ENCODE results near the gene ARPC2.
"Not testable (repeated sequence)": the region's sequence is repeated elsewhere in the genome, so short reads cannot be mapped to it uniquely, and the experiment has no call there.

Gene ARPC2

DNA sequence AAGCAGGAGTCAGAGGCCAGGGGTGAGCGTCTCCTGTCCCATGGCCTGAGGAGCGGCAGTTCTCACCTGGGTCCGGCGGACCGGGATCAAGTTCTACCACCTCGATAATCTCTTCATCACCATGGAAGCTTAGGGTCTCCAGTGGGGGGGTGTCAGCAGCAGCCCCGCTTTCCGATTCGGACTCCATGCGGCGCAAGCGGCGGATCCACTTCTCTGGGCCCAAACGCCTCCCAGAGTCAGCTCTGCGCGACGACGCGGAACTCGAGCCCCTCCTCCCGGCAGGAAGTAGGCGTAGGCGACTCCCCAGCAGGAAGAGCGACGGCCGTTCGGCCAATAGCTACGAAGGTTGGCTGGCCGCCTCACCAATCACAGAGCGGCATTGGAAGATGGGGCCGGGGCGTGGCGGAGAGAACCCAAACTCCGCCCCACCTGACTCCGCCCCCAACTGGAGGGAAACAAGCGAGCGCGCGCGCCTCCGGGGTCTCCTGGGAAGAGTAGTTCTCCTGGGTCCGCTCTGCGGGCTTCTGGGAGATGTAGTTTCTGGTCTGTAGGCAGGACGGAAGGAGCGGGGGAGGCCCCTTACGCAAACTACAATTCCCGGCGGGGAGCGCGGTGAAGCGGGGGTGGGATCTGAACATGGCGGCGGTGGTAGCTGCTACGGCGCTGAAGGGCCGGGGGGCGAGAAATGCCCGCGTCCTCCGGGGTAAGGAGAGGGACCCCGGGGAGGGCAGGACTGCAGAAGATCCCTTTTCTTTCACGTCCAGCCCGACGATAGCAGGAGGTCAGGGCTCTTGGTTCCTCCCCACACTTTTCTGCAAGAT lies 53.1 kb downstream of the ARPC2 start, which contains the start of the genes AAMP and PNKD:
TSS of gene AAMP (minus strand) at position 238 of the 821 bp plus-strand sequence. CDS start at position 187, 51 bp downstream.
TSS of gene PNKD (plus strand) at position 620 of the 821 bp plus-strand sequence. CDS start at position 637, 17 bp downstream.
- peak; percentile 99 to 100 (median 100) for DNase-seq (ENCODE audit: low read depth in 3 of 3, low spot score in 1 of 3)

DNA sequence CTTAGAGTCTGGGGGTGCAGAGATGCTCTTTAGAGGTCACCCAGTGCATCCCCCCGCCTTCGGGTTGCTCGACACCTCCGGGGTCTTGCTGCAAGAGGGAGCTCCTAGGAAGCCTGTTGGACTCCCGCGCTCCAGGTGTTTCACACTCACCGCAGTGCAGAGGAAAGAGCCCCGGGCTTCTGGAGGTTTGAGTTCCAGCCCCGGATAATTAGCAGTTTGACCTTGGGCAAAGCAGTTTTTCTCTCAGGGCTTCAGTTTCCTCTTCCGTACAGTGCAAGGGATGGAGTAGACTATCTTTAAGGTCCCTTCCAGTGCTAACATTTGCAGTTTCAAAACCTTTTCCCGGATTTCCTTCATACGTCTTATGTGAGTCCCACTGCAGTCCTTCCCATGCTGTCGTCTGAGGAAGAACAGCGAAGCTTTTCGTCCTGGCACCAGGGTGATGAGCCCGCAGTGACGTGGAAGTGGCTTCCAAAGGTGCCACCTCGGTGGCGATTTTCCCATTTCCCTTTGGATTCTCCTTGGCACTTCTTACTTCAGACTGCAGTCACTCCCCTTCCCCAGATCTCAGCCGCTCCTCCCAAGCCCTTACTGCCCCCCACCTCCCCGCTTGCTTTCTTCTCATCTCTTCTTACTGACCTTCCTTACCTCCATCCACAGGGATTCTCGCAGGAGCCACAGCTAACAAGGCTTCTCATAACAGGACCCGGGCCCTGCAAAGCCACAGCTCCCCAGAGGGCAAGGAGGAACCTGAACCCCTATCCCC lies 53.9 kb downstream of the ARPC2 start:
- no peak for DNase-seq (ENCODE audit: low read depth in 3 of 3, low spot score in 1 of 3)

DNA sequence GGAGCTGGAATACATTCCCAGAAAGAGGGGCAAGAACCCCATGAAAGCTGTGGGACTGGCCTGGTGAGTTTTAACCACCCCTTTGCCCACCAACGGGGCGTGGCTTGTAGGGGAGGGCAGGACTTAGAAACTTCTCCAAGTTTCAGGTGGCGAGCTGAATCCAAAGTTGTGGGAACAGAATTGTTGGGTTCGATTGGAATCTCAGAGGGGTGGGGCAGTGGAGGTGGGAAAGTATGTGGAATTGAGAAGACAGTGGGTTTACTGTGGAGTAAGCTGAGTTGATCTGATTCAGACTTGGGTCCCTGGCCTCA lies 54.5 kb downstream of the ARPC2 start:
- no peak for DNase-seq (ENCODE audit: low read depth in 3 of 3, low spot score in 1 of 3)

DNA sequence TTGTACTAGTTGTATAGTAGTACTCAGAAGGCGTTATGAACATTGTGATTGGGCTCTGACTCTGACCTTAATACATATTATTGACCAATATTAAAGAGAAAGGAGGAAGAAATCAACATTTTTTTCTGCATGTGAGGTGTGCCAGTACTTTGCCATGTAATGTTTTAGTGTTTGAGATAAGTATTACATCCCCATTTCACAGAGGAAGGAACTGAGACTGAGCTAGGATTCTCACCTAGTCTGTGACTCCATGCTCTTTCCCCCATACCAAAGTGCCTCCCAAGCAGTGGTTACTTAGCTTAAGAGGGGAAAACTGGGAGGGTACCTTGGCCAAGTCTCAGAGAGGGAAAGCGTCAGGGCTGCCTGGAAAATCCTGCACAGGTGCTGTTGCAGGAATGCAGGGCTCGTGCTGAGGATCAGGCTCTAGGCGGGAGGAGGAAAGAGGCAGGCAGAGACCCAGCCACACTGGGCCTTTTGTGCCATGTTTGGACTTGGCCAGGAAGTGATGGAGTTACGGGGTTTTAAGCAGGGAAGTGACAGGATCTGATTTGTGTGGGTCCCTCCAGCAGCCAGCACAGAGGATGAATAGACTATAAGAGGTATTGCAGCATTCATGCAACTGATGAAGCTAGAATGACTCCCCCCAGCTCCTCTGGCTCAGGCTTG lies 55.0 kb downstream of the ARPC2 start:
- DNase-seq (ENCODE audit: low read depth in 3 of 3, low spot score in 1 of 3): no peak

DNA sequence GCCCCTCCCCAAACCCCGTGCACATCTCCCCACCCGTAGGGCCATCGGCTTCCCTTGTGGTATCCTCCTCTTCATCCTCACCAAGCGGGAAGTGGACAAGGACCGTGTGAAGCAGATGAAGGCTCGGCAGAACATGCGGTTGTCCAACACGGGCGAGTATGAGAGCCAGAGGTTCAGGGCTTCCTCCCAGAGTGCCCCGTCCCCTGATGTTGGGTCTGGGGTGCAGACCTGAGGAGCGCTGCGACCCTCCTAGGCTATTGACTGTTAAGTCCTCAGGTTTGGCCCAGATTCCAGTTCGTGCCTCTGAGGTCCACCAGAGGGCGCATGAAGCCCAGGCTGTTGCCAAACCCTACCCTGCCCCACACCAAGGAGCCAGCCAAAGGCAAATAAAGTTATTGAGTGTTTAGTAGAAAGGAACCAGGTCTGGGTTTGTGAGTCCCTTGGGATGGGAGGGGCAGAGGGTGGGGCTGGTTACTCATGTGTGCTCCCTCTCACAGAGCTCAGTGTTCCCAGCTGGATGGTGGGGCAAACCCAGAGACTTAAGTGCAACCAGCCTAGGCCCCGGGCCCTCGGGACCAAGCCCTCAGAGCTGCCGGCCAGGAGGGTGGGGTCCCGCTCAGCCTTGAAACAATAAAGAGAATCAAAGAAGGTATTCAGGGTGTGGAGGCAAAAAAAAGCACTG lies 55.7 kb downstream of the ARPC2 start:
- DNase-seq (ENCODE audit: low read depth in 3 of 3, low spot score in 1 of 3): peak; percentile 52 to 68 (median 63)

DNA sequence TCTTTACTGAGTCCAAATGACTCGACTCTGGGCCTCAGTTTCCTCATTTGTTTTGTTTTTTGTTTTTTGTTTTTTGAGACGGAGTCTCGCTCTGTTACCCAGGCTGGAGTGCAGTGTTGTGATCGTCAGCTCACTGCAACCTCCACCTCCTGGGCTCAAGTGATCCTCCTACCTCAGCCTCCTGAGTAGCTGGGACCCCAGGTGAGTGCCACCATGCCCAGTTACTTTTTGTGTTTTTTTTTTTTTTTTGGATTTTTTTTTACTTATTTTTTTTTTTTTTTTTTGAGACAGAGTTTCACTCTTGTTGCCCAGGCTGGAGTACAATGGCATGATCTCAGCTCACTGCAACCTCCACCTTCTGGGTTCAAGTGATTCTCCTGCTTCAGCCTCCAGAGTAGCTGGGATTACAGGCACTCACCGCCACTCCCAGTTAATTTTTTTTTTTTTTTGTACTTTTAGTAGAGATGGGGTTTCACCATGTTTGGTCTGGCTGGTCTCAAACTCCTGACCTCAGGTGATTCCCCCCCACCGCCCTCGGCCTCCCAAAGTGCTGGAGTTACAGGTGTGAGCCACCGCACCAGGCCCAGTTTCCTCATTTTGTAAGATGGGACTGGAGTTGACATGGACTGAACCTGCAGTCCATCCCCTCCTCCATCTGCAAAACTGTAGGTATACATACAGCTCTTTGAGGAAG lies 56.4 kb downstream of the ARPC2 start:
- not testable (repeated sequence) for DNase-seq (ENCODE audit: low read depth in 3 of 3, low spot score in 1 of 3)

DNA sequence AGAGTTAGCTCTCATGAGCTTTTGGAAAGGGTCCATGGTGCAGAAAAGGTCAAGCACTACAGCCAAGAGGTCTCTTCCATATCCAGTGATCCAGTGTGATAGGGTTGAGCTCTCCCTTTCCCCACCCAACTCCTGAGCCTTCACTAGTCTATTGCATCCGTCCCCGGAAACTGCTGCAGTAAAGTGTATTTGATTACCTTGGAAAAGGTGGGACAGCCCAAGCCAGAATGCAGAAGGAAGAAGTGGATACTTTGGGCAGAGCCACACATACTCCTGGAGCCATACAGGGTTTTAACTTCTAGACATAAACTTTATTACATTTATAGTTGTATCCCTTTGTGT lies 56.9 kb downstream of the ARPC2 start:
- no peak for DNase-seq (ENCODE audit: low read depth in 3 of 3, low spot score in 1 of 3)

DNA sequence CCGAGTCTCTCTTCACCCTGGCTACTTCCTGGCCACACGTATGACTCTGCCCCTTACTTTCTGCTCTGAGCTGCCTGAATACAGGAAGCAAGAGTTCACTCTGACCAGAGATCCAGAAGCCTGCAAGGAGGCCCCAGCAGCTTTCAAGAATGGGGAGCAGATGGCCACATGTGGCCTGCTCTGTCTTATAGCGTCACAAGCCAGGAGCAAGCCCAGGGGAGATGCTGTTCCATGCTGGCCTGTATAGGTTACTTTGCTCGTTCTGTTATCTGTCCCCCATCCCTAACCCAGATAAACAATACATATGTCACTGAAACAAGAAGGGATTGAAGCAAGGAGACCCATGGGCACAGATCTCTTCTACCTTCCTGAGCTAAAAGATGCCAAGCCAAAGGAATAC lies 57.6 kb downstream of the ARPC2 start:
- no peak for DNase-seq (ENCODE audit: low read depth in 3 of 3, low spot score in 1 of 3)

DNA sequence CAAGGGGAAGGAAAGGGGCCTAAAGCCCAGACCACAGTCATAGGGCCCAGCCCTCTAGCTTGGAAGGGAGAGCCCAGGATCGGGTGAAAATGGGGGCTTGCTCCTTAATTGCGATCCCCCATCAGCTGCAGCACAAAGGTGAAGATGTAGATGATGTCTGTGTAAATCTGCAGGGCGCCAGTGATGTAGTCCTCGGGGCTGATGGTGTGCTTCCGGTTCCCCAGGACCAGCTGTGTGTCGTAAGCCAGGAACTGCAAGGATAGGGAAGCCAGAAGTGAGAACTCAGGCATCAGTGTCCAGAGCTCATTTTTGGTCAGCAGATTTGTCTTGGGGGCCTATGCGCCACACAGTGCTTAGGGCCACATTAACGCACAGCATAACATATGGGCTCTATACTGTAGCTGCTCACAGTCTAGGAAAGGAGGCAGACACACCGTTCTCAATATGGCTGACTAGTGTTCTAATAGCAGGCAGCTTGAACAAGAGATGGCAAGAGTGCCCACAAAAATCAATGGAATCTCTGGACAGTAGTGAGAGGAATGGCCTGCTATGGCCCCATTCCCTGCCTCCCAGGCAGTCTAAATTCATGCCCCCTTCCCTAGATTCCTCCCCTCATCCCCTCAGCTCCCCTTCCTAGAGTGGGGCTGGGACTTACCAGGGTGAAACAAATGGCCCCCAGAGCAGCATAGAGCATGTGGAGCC lies 58.5 kb downstream of the ARPC2 start:
- DNase-seq (ENCODE audit: low read depth in 3 of 3, low spot score in 1 of 3): no peak

DNA sequence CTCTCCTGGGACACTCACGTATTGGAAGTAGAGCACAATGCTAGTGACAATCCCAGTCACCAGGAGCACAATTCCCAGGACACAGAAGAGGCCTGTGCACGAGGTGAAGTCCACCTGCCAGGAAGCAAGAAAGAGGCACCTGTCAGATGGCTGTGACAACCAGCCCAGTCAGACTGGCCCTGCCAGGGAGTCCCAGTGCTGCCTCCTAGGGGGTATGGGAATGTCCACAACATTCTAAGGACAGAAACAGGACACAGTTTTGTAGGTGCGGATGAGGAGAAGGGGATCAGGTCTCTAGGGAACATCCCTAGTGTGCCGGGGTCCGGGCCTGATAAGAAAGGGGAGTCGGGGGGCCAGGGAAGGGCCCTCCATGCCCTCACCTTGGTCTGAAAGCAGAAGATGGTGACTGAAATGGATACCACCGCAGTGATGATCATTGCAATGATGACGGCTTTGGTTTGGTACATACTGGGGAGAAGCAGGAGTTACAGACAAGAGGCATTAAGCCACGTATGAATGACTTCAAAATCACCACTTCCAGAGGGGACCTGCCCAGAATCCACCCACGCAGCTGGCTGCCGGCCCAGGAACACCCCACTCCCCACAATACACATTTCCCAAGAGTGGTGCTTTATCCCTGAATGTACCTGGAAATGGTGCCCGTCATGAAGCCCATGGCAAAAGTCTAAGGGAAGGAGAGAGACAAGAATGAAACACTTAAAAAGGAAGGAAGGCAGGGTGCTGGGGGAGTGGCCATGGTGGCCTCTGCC lies 60.2 kb downstream of the ARPC2 start:
- DNase-seq (ENCODE audit: low read depth in 3 of 3, low spot score in 1 of 3): no peak

DNA sequence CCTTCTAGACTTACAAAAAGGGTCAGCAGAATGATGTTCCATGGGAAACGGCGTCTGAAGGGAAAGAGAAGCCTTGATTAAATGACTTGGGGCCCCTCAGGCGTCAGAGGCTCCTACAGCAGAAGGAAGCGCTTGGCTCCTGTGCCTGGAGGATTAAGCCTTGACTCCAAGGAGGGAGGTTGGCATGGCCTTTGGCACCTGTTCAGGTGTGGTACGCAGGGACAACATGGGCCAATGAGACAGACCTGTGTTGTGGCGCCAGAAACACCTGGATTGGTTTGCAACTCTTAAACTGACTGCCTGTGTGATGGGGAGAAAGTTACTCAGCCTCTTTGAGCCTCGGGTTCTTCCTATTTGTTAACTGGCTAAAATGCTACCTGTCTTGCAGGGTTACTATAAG lies 60.9 kb downstream of the ARPC2 start:
- no peak for DNase-seq (ENCODE audit: low read depth in 3 of 3, low spot score in 1 of 3)

DNA sequence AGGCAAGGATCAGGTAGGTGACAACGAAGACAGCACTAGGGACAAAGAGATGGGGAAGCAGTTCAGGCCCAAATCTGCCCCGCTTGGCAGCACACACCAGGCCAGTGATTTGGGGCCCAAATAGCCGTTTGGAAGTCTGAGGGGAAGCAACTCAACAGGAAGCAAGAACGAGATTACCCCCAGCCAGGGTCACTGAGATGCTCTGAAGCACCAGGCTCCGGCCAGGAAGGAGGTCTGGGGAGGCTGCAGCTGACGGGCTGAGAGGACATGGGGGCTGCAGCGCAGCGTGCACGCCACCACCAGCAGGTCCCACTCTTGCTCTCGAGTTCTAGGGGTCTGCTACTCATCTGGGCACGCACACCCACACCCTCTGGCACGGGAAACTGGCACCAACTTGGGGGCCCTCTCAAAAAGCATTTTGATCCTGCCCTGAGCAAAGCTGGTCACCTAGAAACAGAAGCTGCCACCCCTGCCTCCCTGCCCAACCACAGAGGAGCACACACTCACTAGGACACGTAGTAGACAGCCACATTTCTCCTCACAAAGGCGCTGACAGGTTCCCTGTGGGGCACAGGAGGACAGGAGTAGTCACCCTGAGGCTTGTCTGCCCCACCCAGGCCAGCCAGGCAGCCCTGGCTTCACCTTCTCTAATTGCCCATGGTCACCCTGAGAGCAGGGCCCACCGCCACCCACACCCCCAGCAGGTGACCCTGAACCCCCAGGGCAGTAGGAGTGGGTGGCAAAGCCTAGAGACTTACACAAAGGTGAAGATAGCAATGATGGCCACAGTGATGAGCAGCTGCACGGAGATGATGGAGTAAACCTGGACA lies 61.8 kb downstream of the ARPC2 start:
- no peak for DNase-seq (ENCODE audit: low read depth in 3 of 3, low spot score in 1 of 3)

DNA sequence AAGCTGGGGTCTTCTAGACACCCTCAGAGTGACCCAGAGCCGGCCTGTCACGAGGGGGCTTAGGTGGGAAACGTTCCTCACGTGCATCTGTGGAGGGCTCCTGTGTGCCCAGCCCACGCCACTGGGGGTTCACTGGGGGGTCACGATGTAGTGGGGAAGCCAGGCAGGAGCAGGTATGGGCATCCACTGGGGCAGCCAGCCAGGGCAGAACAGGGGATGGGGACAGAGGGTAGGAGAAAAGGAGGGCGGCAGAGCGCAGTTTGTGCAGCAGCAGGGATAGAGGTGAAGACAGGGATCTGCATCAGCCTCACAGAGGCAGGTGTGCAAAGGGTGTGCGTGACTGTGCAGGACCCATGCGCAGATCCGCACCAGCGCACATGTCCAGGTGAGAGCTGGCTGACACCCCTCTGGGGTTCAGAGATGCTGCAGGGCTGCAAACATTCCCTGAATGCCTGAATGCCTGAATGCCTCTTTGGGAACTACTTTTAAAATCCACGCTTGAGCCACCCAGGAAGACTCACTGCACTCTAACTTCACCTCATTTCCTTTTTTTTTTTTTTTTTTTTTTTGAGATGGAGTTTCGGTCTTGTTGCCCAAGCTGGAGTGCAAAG lies 63.4 kb downstream of the ARPC2 start:
- no peak for DNase-seq (ENCODE audit: low read depth in 3 of 3, low spot score in 1 of 3)

DNA sequence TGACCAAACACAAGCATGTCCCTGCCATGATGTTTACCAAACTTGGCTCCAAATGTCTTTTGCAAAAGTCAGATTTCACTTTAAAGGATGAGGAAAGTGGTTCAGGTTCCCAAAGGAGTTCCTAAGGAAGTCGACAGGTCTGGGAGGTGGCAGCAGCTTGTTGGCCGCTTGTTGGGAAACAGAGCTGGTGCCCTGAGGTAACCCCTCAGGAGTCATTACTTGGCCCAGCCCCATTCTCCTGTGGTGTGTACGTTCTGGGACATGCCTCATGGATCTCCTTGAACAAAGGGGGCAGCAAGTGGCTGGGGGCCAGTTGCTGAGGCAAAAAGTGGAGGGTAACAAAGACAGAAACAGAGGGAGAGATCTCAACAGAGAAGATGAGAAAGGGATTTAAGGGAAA lies 64.5 kb downstream of the ARPC2 start:
- DNase-seq (ENCODE audit: low read depth in 3 of 3, low spot score in 1 of 3): no peak

DNA sequence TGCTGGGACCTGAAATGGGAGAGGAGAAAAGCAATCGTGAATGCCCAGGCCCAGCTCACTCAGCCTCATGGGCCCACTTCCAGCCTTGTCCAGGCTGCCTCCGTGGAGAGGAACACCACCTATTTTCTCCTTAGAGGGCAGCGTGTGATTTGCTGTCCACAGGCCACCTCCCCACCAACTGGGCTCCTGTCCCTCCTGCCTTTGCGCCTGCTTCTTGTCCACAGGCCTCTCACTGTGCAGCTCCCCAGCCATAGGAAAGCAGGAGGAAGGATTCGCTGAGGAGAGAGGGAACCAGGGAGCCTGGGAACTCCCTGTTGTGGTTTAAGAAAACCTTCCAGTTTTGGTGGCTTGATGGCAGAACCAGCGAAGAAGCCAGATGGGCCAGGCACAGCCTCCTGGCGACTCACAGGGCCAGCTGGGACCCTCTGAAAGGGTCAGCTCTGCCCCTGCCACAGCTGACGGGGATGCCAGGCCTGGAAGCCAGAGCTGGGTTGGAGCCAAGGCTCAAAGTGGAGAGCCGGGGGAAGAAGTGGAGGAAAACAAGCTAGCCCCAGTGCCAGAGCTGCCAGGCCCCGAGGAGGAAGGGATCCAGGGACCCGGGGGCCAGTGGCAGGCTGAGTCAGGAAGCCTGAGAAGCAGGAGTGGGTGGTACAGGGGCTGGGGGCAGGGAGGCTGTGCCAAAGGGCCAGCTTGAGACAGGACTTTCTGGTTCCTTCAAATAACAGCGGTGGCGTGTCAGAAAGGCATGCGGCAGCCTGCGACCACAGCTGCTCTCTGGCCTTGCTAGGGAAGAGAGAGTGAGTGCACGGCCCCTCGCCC lies 65.4 kb downstream of the ARPC2 start:
- DNase-seq (ENCODE audit: low read depth in 3 of 3, low spot score in 1 of 3): no peak

DNA sequence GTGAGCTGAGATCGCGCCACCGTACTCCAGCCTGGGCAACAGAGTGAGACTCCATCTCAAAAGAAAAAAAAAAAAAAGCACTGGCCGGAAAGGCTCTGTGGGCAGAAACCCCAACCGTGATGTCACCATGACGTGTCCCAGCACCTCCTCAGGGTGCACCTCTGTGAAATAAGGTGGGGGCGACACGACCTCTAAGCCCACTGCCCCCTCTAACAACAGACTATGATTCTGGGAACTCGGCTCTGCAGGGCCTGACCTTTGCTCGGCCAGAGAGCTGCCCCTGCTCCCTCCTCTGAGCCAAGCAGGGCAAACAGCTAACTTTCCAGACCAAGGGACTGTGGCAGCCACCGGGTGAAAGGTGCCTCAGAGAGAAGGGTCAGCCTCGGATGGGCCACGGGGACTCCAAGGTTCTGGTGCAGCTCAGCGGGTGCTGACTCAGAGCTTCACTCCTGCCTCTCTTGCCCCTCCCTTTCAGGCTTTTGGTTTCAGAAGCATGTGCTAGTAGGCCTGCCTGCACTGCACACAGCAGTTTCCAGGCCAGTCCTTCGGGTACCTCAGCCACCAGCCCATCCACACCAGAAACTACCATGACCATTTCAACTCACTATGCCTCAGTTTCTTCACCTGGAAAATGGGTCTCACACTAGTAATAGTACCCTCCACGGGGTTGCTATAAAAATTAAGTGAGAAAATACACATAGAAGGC lies 67.3 kb downstream of the ARPC2 start:
- peak in 1 of 3 donors; percentile 33 for DNase-seq (ENCODE audit: low read depth in 3 of 3, low spot score in 1 of 3)

DNA sequence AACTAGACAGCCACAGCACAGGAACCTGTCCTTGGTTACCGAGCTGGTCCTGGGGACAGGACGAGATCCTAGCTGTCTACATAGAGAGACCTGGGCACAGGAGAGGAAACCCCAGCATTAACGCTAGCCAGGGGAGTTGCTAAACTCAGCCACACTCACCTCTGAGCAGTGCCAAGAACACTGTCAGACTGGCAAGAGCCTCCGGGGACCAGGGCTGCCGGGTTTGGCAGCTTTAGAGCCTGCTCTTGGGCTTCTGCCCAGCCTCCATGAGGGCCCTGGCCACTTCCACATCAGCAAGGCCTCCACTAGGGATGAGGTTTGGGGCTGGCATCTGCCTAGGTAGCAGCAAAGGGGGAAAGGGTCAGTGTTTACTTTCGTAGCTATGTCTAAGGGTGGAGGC lies 68.6 kb downstream of the ARPC2 start:
- no peak for DNase-seq (ENCODE audit: low read depth in 3 of 3, low spot score in 1 of 3)
